HS-5 (cell line): ENCODE data around the gene C19orf81.

Experiments
- DNase-seq: peaks from one replicate; pipeline ENCODE4 v3.0.0-alpha.2; 2012; ENCODE audit warnings: low read depth

C19orf81 gene

DNA sequence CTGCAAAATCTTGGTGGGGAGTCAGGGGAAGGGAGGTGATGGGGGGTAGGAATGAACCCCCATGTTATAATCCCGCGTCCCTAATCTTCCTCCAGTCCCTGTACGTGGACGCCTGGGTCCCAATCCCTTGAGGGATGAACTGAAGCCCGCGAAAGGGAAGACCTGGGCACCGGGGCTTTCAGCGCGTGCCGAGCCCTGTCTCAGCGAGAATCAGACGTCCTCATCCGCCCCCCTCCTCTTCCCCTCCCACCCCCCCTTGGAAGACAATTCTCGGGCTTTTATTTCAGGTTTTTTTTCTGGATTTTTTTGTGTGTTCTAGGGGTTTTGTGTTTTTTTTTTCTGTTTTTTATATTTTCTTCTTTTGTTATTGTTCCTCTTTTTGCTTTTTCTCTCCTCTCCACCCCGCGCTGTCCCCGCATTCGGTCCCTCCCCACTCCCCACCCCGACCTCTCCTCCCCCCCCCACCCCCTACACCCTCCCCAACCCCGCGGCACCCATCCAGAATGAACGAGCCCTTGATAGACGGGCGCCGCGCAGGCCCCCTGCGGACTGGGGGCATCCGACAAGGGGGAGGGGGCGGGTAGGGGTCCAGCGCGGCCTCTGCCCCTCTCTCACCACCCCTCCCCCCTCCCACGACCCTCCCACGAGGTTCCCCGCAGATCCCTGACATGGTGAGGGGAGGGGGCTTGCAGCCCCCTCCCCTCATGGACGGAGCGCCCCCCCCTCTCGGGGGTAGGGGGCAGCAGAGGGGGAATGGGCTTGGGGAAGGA, 10.3 kb downstream of the C19orf81 start:
- DNase-seq, result no peak

DNA sequence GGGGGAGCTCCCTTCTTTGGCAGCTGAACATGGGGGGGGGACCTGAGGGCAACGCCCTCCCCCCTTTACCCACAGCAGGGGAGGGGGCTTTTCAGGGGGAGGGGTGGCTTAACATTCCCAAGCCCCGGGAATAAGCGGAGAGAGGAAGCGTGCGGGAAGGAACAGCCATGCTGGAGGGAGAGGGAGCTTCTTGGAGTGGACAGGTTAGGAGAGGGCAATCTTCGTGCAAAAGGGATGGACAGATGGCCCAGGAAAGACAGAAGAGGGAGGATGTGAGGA, 10.8 kb downstream of the C19orf81 start:
- DNase-seq, result no peak

DNA sequence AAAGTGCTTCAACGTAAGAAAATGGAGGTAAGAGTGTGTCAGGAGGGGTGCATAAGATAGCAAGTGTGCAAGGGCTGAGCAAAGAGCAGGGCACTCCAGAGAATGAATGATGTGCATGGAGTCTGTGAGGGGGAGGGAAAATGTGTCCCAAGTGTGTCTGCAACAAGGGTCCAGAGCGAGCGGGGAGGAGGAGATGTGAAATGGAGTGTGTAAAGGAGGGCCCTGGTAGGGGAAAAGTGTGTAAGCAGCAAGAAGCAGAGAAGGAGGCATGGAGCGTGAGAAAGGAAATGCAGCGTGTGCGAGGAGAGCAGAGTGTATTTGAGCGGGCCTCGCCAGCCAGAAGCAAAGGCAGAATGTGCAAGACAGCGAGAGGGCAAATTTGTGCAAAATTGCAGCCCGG, 11.8 kb downstream of the C19orf81 start:
- DNase-seq, result no peak

DNA sequence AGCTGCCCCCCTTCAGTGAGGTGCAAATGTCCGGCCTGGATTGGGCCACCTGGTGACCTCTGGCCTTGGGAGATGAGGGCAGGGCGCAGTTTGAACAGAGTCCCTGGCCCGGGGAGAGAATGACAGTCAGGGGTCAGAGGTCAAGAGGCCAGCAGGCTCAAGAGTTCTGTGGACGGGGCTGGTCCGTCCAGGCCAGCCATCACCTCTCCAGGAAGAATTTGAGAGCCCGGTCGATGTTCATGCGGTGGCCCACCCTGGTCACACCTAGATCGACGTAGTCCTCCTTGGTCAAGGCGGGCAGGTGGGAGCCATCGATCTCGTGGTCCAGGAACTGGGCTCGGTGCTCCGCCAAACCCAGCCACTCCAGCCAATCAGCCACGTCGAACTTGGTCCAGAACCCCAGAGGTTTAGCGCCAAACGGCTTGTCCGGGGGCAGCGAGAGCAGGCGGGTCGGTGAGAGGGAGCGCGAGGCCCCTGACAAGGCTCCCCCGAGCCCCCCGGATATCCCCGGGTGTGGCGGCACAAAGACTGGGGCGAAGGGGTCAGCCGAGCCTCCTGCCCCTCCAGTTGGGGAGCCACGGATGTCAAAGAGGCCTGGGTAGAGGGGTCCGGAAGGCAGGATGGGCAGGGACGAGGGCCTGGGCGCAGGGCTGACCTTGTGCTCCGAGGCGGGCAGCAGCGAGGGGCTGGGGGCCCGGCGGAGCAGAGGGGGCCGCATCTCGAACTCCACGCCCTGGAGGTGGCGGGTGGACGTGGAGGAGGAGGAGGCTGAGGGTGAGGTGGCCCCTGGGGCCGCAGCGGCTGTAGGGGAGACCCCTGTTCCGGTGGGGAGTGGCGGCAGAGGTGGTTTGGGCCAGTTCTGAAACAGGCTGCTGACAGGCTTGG, 12.8 kb downstream of the C19orf81 start:
- DNase-seq, result no peak

DNA sequence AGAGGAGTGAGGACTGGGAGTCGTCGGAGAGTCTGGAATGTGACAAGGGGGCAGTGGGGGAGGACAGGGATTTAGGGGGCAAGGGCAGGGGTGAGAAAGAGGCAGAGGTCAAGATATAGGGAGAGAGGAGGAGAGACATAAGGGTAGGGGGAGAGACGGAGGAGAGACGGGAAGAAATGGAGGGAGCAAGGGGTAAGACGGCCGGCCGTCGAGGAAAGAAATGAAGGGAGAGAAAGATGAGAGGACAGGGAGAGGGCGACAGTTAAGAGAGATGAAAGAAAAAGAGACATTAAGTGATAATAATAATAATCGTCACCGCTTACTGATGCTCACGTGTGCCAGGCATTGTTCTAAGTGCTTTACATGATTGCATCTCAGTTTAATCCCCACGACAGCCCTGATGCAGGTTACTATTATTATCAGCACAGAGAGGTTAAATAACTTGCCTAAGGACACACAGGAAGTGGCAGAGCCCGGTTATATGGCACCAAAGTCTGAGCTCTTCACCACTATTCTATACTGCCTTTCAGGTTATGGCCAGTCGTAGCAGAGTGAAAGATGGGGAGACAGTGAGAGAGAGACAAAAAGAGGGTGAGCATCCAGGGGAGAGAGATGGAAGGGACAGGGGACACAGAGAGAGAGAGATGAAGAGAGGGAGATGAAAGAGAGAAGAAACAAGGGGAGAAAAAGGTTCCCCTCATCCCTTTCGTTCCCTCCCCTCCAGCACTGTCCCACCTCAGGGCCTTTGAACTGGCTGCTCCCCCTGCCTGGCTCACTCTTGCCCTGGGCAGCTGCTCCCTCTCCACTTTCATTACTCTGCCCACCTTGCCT, 13.6 kb downstream of the C19orf81 start:
- no peak for DNase-seq

DNA sequence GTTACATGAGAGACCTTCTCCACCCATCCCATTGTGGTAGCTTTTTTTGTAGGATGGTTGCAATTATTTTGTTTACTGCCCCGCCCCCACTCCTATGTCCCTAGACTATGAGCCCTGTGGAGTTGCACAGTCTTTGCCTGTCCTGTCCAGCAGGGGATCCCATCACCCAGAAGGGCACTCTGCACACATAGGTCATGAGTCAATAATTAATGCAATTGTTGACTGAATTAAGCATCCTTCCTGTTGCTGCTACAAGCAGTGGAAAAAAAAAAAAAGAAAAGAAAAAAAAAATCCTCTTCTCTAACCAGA, 14.2 kb downstream of the C19orf81 start:
- no peak for DNase-seq

DNA sequence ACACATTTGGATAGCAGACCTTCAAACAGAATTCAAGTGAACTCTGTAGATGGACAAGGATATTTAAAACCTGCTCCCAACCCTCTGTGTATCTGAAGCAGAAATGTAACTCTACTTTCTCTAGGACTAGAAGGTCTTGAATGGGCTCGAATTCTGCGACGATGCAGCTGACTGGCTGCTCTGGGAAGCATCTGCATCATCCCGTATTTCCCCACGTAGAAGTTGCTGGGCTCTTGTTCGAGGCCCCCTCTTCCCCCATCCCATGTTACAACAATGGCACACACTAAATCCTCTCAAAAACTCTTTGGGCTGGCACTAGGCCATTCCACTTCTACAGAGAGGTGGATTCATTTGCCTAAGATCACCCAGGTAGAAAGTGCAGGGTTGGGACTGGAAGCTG, 15.0 kb downstream of the C19orf81 start:
- no peak for DNase-seq

DNA sequence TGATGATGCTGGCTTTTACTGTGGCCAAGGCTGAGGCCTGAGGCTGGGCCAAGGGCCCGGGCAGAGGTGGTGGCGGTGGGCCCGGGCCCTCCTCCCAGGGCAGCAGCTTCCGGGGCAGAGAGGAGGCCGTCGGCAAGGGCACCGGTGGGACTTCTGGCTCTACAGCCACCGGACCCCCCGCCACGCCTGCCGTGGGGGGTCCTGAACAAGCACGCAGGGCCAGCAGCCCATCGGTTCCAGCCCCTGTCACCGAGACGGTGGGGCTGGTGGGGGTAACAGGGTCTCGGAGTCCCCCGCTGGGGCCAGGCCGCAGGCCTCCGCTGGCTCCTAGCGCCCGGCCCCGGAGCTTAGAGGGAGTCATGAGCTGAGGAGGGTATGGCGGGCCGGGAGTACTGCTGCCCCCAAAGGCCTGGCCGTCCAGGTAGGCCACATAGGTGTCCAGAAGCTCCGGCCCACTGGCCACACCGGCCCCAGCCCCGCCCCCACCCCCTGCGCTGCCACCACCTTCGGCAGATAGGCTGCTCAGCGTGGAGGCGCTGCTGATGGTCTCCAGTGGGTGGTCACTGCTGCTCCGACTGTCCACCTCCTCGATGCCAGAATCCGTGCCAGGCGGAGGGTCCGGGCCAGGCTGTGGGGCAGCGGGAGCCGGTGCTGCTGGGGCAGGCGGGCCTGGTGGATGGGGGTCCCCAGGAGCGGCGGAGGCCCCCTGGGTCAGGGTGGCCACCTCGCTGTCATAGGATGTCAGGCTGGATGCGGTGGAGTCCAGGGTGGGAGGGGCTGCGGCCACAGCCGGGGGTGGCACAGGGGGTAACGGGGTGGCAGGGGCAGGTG, 17.3 kb downstream of the C19orf81 start:
- DNase-seq, result no peak

DNA sequence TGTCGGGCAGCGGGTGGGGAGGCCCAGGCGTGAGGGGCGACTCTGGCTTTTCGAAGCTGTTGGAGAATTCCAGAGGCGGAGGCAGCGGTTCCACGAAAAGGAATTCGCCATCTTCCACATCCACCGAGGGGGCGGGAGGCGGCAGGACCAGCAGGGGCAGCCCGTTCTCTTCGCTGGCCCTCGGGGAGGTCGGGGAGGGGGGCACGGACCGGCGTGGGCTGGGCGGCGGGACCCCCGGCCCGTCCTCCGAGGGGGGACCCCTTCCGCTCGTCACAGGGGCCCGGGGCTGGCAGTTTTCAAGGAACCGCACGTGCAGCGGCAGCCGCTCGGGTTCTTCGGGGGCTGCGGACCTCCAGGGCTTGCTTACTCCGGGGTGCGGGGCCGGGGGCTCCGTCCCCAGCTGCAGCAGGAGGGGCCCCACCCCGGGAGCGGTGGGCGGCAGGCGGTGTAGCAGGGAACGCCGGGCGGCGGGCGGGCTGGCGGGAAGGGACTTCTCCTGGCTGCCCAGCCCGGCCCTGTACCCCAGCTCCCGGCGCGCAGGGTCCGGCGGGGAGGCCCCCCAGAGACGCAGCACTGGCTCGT, 18.0 kb downstream of the C19orf81 start:
- DNase-seq, result no peak

DNA sequence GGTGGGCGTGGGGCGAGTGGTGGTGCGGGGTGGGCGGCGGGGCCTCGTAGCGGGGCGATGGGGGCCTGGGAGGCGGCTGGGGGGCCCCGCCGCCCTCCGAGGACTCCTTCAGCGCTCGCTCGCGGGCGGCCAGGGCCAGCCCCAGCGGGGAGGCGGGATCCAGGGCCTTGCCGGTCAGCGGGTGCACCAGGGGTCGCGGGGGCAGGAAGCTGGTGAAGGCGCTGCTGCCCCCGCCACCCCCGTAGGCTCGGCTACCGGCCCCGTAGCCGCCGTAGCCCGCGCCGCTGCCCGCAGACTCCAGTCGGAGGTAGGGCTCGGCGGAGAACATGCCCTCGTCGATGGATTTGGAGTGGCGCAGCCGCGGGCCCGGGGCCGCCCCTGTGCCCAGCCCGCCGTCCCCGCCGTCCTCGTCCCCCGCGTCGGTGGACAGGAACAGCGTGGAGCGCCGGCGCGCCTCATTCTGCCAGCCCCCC, 18.6 kb downstream of the C19orf81 start:
- DNase-seq, result no peak

DNA sequence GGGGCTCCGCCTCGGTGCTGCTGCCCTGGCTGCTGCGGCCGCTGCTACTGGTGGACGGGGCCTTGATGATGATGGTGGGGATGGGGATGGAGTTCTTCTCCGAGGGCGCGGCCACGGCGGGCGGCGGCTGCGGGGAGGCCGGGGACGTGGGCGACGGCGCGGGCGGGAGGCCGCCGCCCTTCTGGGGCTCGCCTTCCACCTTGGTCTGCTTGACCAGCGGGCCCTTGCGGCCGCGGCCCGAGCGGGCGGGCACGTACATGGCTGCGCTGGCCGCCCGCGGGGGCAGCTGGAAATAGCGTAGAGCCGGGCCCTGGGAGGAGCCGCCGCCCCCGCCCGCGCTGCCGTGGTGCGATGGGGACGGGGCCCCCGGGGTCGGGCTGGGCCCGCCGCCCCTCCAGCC, 19.2 kb downstream of the C19orf81 start:
- DNase-seq, result no peak

DNA sequence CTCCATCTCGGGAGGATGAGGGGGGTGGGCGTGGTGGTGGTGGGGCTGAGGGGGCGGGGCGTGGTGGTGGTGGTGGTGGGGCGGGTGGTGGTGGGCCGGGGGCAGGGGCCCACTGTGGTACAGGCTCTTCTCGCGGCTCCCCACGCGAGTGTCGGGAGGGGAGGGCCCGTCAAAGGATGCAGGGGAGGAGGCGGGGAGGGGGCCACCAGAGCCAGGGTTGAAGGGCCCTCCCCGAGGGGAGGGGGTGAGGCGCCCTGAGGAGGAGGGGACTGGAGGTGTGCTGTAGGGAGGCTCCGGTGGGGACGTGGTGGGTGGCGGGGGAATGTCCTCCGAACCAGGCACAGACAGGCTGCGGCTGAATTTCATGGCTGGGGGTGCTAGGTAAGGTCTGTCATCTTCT, 19.6 kb downstream of the C19orf81 start:
- DNase-seq, result no peak

DNA sequence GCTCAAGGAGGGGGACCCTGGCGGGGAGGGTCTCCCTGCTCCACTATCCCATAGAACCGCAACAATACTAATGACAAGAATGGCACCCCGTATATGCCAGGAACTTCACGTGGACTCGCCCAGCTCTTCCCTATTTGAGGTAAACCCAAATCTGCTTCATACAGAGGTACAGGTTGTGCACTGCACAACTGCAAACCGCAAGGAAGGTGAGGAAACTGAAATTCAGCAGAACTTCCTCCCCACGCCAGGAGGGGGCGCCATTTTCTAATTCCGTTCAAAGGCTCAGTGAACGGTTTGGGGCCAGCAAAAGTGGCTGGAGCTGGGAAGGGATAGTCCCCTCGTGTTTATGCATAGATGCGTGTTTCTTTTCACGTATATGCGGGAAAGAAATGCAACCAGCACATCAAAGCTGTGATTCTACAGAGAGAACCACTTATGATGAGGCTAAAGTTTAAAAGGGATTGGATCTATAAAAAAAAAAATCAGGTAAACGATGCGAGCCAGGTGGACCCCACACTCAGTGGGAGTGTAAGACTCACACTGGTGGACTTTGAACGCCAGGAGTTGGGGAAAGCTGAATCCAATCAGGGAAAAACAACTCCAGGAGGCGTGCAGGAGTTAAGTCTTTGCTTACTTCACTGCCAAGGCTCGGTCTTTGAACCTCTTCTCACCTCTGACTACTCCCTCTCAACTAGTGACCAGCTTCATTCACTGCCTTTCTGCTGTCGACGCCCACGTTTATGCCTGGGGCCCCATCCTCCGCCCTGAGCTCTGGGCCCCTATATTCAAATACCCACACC, 20.3 kb downstream of the C19orf81 start:
- DNase-seq, result no peak

DNA sequence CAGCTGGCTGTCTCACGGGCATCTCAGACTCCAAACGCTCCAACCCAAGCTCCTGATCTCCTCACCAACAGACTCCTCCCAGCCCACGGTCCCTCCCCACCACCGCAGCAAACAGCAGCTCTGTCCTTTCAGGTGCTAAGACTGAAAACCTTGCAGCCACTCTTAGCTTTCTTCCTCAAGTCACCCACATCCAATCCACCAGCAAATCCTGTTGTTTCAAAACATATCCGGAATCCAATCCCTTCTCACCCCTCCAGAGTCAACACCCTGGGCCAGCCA, 20.8 kb downstream of the C19orf81 start:
- DNase-seq, result no peak

DNA sequence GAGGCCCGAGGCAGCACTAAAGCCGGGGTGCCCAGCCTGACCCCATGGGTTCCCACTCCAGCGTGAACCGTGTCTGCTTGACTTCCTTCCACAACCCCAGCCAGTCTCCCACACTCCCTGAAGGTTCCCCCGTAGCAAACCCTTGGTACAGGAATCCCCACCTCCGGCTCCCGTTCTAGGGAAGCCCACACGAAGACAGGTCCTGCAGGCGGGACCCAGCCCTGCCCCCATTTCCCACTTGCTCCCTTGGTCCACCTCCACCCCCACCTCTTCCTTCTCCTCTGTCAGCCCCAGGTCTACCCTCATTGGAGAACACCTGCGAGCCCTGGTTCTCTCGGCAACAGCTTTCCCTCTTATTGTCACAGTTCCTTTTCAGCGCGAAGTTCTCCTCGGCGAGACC, 23.9 kb downstream of the C19orf81 start:
- DNase-seq, result no peak

DNA sequence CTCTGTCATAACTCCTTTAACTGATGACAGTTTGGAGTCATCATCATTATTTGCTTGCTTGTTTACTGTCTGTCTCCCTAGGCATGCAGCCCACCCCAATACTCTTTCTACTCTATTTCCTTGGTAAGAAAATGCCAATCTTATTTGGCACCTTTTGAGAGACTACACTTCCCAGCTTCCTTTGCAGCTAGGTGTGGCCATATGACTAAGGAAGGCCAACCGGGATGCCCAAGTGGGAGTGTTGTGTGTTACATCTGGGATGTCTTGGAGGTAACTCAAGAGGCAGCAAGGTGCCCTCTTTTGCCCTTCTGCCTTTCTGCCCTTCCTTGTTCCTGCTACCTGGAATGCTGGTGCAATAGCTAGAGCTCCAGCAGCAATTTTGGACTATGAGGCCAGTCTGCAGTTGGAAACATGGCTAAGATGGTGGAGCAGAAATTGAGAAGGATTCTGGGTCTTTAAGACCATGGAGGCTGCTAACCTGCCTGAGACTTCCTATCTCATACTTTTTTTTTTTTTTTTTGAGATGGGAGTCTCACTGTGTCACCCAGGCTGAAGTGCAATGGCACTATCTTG, 27.5 kb downstream of the C19orf81 start:
- no peak for DNase-seq

DNA sequence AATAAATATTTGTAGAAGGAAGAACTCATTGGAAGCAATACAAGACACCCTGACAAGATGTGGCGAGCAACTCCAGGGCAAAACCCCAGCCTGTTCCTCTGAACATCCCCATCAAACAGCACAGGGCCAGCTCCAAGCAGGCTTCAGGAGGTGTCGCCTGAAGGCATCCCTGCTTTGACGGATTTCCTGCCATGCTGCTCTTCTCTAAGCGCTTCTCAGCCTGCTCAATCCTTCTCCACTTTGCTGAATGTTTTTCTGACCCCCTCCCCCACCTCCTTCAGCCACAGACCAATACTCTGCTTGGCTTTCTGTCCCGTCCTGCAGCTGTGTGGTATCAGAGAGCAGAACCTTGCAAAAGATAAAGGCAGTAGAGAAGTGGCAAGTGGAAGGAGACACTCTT, 28.4 kb downstream of the C19orf81 start:
- no peak for DNase-seq

DNA sequence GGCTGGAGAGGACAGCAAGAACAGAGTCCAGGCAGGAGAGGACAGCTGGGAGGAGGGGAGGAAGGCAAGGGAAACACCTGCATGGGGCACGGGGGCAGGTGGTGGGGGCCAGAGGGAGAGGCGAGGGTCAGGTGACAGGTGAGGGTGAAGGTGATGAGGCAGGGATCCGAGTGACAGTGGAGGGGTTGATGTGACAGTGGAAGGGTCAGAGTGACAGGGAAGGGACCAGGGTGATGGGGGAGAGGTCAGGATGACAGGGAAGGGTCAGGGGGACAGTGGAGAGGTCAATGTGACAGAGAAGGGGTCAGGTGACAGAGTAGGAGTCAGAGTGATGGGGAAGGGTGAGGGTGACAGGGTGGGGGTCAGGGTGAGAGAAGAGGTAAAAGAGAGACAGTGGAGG, 29.1 kb downstream of the C19orf81 start:
- no peak for DNase-seq

DNA sequence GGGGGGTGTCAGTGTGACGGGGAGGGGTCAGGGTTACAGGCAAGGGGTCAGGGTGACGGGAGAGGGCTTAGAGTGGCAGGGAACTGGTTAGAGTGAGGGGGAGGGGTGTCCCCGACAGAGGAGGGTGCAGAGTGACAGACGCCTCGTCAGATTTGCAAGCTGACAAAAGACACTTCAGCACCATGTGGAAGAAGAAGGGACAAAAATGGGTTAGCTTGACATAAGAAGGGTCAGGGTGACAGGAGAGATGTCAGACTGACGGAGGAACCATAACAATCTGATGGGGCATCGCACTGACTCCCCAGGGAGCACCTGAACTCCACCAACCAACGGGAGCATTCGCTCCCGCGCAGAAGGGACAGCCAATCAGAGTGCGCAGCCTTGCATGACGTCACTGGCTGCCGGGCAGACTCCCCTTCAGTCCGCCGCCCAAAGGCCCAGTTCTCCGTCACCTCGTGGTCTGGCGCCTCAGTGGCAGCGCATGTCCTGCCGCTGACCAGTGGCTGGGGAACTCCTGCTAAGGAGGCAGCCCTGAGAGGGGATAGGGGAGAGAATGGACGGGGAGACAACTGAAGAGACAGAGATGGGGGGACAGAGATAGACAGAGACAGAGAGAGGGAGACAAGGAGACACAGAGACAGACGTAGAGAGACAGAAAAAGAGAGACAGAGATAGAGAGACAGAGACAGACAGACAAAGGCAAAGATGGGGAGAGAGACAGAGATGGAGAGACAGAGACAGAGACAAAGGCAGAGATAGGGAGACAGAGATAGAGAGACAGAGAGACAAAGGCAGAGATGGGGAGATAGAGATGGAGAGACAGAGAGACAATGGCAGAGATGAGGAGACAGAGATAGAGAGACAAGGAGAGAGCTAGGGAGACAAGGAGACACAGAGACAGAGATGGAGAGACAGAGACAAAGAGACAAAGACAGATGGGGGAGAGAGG, 30.2 kb downstream of the C19orf81 start:
- DNase-seq, result peak; percentile 58
